HEK293T (cell line): ENCODE data around the gene GALNT15.

Experiments
- CTBP1 ChIP-seq: fragments of 450-650 bp; IDR thresholded peaks from 2 replicates; pipeline ENCODE4 v1.6.1; 2016; ENCODE audit warnings: borderline replicate concordance
- ELF4 ChIP-seq: fragments of 450-650 bp; IDR thresholded peaks from 2 replicates; pipeline ENCODE4 v1.6.1; 2017; ENCODE audit warnings: antibody characterized with exemption
- SP1 ChIP-seq: fragments of 450-650 bp; IDR thresholded peaks from 2 replicates; pipeline ENCODE4 v1.6.1; 2017
- SUZ12 ChIP-seq: fragments of 450-650 bp; IDR thresholded peaks from 2 replicates; pipeline ENCODE4 v1.6.1; 2016; ENCODE audit warnings: mild to moderate bottlenecking
- TARDBP ChIP-seq: fragments of 450-650 bp; IDR thresholded peaks from 2 replicates; pipeline ENCODE4 v1.6.1; 2016

GRCh38 chr3:16181361-16181760 lies 6.9 kb downstream of the GALNT15 start:
- TF ChIP-seq ELF4 (no peak), SP1 (no peak), CTBP1 (no peak), SUZ12 (no peak), TARDBP (no peak)
